ENCODE data around the gene TIPARP.

DNA sequence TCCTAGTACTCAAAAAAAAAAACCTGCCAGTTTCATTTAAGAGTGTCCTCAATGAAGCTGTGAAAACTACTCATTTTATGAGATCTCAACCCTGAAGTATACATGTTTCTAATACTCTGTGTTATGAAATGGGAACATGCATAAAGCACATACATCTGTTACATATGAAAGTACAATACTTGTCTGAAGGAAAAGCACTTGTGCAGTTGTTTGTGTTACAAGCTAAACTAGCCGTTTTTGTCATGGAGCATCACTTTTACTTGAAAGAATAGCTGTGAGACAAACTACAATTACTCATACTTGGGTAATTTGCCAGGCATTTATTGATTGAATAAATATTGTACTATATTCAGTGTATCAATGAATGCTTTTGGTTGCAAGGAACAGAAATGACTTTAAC is 72.7 kb downstream of the TIPARP start:
- TF ChIP-seq, protein P1, sequence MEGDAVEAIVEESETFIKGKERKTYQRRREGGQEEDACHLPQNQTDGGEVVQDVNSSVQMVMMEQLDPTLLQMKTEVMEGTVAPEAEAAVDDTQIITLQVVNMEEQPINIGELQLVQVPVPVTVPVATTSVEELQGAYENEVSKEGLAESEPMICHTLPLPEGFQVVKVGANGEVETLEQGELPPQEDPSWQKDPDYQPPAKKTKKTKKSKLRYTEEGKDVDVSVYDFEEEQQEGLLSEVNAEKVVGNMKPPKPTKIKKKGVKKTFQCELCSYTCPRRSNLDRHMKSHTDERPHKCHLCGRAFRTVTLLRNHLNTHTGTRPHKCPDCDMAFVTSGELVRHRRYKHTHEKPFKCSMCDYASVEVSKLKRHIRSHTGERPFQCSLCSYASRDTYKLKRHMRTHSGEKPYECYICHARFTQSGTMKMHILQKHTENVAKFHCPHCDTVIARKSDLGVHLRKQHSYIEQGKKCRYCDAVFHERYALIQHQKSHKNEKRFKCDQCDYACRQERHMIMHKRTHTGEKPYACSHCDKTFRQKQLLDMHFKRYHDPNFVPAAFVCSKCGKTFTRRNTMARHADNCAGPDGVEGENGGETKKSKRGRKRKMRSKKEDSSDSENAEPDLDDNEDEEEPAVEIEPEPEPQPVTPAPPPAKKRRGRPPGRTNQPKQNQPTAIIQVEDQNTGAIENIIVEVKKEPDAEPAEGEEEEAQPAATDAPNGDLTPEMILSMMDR (conservative IDR thresholded peaks at IDR 0.05; ENCODE audit: low read depth, low read length): no peak
- TF ChIP-seq EZH2 (IDR thresholded peaks at IDR 0.05; ENCODE audit: borderline replicate concordance, low read depth, low read length, poor library complexity, severe bottlenecking): no peak

All from A673 (cell line).